Effector CD4-positive, alpha-beta T cell (primary cell): ENCODE results near the gene ORC2.
"Not testable (repeated sequence)": the region's sequence is repeated elsewhere in the genome, so short reads cannot be mapped to it uniquely, and the experiment has no call there.

Experiments used
- DNase-seq: peaks from one replicate; pipeline ENCODE4 v3.0.0-alpha.2; 2020

ORC2 gene

DNA sequence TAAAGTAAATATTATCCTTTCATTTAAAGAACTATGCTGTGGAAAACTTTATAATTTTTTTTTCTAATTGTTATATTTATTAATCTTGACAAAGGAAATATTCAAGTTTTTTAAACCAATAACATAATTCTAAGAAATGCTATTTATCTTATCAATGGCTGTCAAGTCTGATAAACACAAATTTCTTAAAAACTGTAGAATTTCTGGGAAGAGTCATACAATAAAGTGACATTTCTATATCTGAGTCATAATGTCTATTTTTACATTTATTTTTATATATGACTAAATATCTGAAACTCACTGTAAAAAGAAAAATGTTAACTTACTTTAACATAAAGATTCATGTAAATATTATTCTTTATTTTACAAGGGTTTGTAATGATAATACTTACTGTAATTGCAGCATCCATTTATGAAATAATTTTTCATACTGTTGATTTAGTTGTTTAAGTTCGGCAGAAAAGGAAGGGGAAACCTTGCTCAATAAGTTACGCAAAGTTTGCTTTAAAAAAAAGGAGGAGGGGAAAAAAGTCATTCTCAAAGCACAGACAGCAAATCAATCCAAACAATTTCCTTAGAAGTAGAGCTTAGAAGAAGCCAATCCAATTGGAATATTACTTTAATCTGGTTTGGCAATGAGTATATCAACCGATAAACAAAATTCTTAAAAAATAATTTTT is 32.4 kb downstream of the ORC2 start:
- DNase-seq: no peak

DNA sequence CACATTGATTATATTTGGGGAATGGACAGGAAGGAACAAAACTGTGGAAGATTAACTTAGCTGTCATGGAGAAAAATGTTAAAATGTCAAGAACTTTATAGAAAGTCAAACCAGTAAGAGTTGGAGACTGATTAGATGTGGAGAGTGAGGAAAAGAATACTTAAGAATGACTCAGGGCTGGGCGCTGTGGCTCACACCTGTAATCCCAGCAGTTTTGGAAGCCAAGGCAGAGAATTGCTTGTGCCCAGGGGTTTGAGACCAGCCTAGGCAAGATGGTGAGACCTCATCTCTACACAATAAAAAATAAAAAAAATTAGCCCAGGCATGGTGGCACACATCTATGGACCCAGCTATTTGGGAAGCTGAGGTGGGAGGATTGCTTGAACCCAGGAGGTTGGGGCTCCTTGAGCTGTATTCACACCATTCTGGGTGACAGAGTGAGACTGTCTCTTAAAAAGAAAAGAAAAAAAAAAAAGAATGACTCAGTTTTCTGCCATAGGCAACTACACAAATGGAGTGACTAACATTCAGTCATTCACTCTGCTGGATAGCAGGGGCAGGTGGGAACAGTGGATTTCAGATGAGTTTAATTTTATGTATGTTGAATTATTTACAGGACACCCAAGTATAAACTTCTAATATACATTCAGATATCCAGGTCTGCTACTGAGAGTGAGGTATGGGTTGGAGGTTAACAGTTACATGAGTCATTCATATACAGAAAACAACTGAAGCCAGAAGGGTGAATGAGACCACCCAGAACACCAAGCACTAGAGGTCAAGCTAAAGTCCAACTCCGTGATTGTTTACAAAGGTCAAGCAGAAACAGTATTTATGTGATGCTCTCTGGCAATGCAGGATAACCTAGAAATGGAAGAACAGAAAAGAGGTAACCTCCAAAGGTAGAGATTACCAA is 33.9 kb downstream of the ORC2 start:
- no peak for DNase-seq

DNA sequence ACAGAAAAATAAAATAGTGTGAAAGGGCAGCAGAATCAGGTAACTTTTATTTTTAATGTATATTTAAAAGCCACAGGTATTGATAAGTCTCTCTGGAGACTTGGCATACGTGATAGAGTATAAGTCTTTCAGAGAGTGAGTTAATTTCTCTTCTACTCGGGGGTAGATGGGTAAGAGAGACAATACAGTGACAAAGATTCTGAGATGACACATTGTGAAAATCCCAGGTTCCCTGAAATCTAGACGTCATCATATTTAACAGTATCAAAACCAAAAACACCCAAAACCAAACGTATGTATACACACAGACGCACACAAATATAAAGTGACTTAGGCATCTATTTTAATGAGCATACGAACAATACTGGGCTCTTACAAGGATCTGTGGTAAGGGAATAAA is 41.0 kb downstream of the ORC2 start:
- no peak for DNase-seq

DNA sequence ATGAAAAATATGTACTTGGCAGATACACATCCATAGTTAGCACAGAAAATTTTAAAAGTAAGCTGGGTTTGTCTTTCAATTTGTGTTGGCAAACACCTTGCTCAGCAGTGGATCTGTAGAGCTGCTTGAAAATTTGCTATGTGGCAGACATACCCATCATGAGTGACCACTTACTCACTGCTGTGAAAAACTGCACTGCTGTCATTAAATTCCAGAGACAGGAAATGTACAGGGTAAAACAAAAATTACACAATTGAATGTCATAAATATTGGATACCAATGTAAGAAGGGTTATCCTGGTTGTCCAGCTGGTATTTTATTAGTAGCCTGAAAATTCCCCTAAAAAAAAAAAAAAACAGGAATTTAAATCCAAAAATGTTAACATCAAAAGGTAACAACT is 49.8 kb downstream of the ORC2 start:
- no peak for DNase-seq

DNA sequence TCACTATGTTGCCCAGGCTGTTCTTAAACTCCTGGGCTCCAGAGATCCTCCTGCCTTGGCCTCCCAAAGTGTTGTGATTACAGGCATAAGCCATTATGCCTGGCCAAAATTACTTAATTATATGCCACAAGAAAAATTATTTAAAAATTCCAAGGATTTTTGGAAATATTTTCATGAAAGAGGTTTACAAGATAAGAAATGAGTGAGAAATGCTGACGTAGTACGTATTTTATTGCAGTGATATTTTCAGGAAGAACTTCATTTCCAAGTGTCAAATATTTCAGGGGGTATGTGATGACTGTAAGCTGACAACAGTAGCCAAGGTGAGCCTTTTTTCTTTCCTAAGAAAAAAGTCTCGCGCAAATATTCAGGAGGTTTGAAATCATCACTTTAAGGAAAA is 53.5 kb downstream of the ORC2 start:
- DNase-seq: no peak

DNA sequence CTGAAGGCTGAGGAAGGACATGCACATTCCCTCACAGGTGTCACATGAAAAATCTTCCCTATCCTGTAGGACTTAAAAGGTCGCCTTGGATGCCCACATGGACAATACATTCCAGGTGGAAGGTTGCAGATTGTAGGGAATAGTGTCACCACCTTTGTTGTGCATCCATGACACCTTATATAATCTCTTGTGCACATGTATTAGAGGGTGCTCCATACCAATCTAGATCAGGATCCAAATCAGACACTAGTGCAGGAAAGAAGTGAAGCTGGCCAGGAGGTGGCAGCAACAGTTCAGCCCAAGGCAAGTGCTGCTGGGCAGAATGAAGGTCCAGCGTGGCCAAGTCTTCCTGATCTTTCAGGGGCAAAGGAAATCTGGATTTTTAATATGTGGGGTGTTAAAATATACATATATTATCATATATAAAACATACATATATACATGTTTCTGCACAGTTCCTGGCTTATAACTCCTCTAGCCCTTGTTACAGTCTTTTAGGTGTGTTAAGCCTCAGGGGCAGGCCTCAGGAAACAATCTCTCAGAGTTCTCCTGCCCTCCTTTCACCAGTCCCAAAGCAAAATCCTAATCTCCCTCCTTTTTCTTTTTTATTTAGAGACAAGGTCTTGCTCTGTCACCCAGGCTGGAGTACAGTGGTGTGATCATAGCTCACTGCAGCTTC is 57.7 kb downstream of the ORC2 start:
- DNase-seq: peak; percentile 14

DNA sequence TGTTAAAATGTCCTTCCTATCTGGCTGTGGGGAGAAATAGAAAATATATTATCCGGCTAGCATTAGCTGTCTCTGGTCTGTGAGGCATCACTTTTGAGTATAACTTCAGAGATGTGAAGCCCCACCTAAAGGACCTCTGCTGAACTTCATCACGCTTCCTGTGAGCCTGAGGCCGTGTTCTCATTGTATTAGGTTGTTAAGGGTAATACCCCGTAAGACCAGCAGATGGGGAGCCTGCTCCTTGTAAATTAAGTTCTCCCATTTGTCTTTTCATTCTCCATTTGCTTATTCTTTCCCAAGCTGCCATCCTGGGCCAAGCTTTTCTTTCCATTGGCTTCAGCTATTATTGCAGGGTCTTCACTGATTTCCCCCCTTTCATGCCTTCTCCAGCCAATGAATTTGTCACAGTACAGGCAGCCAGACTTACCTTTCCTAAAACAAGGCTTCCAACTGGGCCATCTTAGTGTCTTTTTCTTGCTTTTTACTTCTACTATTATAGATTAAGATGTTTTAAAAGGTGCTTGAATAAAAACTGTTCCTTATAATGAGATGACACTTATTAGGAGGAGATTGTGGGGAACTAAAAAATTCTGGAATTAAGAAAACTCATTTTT is 61.9 kb downstream of the ORC2 start:
- DNase-seq: peak; percentile 68

DNA sequence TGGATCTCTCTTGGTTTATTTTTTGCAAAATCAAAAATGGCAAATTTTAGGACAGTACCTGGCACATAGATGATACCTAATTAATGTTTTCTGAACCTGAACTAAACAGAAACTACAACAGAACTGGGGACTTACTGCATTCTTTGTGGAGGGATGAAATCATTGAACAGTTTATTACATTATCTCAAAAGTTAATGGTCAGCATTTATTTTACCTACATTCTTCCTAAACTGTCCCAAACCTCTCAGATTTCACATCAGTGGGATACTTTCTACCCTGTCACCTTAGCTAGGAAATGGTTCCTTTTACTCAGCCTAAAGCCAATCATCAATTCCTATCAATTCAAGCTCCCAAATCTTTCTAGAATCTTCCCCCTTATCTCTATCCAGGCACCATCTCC is 64.0 kb downstream of the ORC2 start:
- no peak for DNase-seq

DNA sequence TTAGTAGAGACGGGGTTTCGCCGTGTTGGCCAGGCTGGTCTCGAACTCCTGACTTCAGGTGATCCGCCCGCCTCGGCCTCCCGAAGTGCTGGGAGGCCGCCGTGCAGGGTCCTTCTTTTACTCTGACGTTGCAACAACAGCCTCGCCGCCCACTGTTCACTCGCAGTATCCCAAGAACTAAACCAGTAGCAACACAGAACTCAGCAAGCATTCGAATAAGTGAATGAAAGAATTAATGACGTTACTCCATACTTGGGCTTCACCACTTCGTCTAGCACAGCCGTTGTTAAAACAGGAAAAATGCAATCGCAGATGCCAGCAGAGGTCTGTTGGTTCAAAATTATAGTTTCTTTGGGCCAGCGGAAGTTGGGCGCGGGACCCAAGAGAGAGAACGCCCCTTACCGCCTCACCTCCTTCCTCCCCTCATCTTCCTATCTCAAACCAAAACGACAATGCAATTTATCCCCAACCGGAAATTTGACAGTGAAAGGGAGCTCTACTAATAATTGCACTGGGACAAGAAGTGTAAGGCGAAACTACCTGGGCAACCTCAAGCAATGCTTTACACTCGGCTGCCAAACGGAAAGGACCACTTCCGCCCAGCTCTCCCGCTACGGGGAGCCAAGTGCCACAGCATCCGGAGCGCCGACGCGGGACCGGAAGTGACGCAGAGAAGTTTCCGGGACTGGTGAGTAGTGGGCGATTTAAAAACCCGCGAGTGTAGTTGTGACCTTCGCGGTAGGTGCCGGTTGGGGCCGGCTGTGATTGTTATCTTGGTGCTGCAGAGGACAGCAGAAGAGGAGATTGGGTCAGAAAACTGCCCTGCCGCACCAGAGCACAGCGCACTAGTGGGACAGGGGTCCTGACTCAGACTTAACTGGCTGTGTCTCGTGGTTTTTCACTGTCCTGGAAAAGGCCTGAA is 74.5 kb downstream of the ORC2 start, which contains the start of the genes NIF3L1 and PPIL3:
TSS of gene NIF3L1 (plus strand) at position 668 of the 922 bp plus-strand sequence. CDS start 2,573 bp downstream, outside the sequence.
TSS of gene PPIL3 (minus strand) at position 374 of the 922 bp plus-strand sequence. CDS start 1,462 bp downstream, outside the sequence.
- DNase-seq: peak; percentile 95

DNA sequence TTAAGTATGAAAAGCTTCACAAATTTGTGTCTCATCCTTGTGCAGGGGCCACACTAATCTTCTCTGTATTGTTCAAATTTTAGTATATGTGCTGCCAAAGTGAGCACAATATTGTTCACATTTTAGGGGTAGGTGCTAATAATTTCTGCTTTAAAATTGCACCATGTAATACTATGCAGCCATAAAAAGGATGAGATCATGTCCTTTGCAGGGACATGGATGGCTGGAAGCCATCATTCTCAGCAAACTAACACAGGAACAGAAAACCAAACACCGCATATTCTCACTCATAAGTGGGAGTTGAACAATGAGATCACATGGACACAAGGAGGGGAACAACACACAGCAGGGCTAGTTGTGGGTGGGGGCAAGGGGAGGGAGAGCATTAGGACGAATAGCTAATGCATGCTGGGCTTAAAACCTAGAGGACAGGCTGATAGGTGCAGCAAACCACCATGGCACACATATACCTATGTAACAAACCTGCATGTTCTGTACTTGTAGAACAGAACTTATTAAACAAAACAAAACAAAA is 81.7 kb downstream of the ORC2 start:
- DNase-seq: not testable (repeated sequence)

DNA sequence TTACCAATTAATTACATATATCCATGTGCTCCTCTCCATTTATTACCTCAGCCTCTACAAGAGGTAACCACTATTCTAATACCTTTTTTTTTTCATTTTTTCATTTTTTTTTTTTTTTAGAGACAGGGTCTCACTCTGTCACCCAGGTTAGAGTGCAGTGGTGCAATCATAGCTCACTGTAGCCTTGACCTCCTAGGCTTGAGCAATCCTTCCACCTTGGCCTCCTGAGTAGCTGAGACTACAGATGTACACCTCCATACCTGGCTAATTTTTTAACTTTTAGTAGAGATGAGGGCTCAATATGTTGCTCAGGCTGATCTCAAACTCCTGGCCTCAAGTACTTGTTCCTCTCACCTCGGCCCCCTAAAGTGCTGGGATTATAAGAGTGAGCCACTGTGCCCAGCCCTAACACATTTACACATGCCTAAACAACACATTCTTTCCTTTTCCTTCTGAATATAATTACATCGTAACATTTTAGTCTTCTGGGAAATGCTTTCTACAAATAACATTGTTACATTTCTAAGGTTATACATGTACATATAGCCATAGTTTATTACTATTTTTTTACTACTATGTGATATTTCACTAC is 85.1 kb downstream of the ORC2 start:
- DNase-seq: no peak

DNA sequence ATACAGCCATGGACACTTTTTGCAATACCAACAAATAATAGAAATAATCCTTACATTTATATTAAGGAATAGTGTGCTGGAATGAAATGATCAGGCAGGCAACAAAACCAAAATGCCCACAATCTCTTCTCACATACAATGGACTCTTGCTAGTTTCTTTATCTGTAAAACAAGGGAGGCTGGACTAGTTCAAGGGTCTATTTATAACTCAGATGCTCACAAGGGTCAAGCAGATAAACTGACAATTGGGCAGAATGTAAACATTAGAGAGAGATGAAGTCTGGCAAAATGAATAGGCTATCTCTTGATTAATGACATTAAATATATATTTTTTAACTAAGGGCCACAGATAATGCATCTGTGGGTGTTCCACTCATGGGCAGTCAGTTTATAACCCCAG is 86.0 kb downstream of the ORC2 start:
- no peak for DNase-seq

DNA sequence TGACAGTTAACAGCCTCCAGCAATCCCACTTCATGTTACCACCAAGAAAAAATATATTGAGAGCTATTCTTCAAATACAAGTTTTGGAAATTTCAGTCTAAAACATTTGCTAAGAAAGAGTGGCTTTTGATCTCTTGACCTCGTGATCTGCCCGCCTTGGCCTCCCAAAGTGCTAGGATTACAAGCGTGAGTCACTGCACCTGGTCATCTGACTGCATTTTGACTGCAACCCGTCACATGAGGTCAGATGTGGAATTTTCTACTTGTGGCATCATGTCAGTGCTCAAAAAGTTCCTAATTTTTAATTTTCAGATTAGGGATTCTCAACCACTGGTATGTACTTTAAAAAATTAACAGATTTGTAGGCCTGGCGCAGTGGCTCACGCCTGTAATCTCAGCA is 89.9 kb downstream of the ORC2 start:
- no peak for DNase-seq

DNA sequence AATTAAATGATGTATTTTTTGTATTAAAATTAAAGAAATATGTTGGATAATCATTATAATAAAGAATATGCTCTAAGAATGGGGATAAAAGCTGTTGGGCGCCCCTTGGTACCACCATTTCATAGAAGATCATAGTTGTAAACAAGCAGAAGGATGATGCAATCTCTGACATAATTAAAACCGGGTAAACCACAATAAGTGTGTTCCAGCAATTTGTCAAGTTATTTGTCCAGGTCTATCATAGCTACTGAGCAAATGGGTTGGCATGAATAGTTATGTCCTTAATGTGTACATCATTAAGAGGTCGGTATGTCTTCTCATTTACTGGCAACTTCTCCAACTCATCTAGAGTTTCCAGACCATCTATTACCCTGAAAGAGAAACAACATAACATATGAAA is 92.3 kb downstream of the ORC2 start:
- DNase-seq: no peak

DNA sequence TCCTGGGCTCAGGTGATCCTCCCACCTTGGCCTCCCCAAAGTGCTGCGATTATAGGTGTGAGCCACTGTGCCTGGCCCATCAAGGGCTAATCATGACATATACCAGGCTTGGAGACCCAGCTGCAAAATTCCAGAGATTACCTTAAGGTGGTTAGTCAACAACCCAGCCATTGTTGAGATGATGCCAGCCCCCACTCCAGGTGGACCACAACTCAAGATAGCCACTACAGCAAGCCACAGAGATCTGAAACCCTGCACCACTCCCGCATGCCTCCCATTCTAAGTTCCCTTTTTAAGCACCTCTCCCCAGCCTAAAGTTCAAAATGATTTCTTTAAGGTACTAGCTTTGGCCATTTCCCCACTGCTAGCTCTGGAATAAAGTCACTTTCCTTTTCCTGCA is 94.4 kb downstream of the ORC2 start:
- no peak for DNase-seq

DNA sequence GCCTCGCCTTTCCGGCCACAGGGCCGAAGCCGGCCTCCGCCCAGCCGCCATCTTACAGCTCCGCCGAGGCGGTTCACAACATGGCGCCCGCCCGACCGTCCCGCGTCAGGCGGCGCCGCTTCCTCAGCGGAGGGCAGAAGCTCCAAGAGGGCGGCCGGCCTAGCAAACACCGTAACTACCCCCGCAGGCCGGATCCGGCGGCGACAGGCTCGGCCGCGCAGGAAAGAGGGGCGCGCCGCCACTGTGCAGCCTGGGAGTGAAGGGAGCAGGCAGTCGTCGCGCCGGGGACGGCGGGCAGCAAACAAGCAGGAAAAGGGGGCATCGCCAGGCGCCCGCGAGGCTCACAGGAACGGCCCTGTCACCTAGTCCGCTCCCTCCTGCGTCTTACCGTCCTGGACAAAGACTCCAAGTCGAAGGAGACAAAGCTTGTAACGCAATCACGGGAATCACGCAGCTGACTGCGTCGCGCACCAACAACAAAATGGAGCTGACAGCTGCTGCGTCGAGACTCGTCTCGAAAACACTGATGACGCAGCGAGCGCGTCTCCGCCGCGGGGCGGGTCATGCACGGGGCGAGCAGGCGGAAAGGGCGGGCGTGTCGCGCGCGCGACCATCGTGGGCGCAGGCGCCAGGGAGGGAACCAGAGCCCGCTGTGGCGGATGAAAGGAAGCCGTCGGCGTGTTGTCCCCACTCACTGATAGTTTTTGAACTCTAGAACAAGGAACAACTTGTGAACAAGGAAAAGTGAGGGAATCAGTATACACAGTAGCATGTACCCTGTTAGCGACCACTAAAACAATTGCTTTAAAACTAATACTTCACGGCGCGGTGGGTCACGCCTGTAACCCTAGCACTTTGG is 99.1 kb downstream of the ORC2 start, which contains the start of gene CLK1:
TSS of gene CLK1 (minus strand) at position 483 of the 859 bp plus-strand sequence. CDS start 2,796 bp downstream, outside the sequence.
- DNase-seq: peak; percentile 97

DNA sequence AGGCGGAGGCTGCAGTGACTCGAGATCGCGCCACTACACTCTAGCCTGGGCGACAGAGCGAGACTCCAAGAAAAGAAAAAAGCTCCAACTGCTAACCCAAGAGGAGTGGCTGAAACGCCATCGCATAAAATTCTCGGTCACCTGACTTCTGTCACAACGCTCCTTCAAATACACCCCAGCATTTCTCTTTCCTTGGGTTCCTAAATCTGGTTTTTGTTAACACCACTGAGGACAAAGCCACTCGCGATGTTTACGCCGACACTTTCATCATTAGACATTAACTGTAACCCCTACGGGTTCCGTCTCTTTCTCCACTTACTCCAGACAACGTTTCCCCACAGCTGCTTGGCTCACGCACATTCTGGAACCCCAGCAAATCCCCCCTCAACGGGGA is 99.7 kb downstream of the ORC2 start:
- DNase-seq: no peak

DNA sequence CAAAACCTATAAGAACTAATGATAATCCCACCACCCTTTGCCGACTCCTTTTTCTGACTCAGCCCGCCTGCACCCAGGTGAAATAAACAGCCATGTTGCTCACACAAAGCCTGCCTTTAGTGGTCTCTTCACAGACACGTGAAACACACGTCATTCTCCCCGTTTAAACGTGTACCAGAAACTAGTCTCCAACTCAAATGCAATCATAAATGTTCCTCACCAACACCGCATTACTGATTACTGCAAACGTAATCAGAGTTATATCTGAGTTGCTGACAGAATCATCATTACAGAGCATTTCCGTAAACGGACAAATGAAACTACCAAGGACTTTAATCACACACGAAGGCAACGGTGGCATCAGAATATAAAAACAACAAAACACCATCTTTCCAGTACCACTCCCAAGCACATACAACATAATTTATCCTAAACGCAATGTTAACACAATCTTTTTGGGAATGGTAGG is 100.9 kb downstream of the ORC2 start:
- DNase-seq: peak; percentile 62

DNA sequence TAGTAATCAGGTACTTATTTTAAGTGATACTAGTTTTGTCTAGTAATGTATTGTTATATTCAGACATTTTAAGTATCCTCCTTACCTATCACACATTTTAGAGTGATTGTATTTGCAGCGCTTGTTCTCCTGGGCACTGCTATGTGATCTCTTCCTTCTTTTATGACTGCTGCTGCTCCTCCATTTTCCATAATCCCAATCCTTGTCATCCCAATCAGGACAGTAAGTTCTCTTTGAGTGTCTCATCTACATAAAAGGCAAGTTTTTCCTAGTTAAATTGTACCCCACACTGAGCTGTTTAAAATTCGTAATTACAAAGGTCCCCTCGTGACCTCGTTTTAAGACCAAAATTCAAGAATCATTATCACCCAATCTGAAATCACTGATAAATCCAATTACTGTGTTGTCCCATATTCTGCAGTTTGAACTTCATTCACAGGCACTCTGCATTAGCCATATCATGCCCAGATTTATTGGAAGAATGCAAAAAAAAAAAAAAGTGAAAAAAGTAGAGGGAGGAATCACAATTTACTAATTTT is 101.8 kb downstream of the ORC2 start:
- DNase-seq: no peak
